Measurements from ENCODE around the gene USP34.

DNA sequence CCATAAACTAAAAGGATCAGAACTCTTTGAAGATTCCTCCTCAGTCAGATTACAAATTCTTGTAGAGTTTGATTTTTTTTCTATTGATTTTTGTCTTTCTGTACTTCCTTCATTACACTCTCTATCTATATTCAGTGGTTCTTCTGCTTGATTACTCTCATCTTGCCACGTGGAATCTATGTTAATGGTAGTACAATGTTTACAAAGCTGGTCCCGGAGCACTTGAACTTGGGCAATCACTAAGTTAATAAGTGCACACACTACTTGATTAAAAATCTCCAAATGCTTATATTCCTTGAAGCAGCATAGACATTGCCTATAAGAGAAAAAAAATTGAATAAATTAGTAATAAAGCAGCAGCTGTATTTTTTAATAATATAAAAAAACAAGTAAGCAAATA, 65.1 kb downstream of the USP34 start:
- TF ChIP-seq, protein P1, sequence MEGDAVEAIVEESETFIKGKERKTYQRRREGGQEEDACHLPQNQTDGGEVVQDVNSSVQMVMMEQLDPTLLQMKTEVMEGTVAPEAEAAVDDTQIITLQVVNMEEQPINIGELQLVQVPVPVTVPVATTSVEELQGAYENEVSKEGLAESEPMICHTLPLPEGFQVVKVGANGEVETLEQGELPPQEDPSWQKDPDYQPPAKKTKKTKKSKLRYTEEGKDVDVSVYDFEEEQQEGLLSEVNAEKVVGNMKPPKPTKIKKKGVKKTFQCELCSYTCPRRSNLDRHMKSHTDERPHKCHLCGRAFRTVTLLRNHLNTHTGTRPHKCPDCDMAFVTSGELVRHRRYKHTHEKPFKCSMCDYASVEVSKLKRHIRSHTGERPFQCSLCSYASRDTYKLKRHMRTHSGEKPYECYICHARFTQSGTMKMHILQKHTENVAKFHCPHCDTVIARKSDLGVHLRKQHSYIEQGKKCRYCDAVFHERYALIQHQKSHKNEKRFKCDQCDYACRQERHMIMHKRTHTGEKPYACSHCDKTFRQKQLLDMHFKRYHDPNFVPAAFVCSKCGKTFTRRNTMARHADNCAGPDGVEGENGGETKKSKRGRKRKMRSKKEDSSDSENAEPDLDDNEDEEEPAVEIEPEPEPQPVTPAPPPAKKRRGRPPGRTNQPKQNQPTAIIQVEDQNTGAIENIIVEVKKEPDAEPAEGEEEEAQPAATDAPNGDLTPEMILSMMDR (IDR thresholded peaks at IDR 0.05) = no peak
- TF ChIP-seq POLR2A (IDR thresholded peaks at IDR 0.05) = no peak

All from esophagus squamous epithelium (tissue), 4 donors.